ENCODE data around the gene CDK14.

Gene CDK14

DNA sequence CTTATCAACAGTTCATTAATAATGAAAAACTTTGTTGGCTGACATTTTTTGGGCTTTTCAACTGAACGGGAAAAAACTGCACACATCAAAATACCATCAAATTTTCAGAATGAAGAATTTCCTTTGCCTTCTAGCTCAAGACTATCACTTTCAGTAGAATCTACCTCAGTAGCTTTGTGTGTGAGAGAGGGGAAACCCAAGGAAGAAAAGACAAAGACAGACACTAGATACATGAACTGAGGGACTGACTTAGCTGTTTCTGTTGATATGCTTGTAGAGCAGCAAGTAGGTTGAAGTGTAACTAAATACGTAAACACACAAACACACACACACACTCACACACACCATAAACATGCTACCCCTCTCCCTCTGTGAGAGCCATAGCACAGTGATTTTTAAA, 257.1 kb downstream of the CDK14 start:
- Histone ChIP-seq H3K27ac (no peak overlapping the region), H3K4me3 (no peak overlapping the region)

GRCh38 chr7:90856351-90857070, 260.4 kb downstream of the CDK14 start:
- H3K27ac ChIP-seq = no peak overlapping the region

DNA sequence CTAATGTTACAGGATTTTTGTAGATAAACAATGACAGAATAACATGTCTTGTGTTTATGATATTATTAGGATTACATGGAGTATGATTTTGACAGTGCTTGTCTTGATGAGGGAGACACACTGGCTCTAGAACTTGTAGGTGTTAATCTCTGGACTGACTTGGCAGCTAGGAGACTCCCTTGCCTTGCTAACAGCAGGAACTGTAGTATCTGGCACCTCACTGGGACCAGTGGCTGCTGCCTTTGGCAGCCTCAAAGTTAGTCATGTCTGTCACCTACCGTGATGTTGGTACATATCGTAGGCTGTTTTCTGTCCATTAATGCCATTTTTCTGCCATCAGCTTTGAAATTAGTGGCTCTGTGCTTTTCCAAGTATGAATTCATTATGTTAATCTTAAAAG, 261.5 kb downstream of the CDK14 start:
- H3K4me3 ChIP-seq = no peak overlapping the region
- H3K27ac ChIP-seq = no peak overlapping the region

More at GRCh38 chr7:90856351-90857070, 260.4 kb downstream of the CDK14 start:
- H3K4me3 ChIP-seq = no peak overlapping the region

DNA sequence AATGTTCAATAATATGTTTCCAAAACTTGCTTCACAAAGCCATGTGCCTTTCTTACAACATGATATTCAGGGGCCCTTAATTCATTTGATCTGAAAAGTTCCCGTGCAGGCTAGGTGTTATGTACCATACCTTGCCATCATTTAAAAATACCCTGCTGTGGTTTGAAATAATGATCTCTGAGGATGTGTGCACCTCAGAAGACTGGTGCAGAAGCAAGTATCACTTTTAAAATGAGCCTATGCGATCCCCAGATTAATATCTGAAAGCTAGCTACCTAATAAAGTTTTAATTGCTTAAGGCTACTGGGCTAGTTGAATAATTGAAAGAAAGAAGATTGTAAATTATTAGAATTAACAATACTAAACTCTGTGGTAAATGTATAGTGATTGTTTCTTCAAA, 262.4 kb downstream of the CDK14 start:
- Histone ChIP-seq H3K4me3 (no peak overlapping the region), H3K27ac (no peak overlapping the region)

DNA sequence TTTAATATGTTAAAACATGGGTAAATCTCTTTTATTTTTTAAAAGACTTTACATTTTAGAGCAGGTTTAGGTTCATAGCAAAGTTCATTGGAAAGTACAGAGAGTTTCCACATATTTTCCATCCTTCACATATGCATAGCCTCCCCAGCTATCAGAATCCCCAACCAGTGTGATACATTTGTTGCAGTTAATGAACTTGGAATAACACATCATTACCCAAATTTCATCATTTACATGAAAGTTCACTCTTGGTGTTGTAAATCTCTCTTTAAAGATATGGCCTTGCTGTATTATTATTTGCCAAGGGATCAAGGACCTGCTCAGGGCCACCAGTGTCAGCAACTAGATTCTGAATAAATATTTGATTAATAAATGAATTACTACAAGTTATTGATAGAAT, 263.4 kb downstream of the CDK14 start:
- Histone ChIP-seq H3K27ac (no peak overlapping the region), H3K4me3 (no peak overlapping the region)

DNA sequence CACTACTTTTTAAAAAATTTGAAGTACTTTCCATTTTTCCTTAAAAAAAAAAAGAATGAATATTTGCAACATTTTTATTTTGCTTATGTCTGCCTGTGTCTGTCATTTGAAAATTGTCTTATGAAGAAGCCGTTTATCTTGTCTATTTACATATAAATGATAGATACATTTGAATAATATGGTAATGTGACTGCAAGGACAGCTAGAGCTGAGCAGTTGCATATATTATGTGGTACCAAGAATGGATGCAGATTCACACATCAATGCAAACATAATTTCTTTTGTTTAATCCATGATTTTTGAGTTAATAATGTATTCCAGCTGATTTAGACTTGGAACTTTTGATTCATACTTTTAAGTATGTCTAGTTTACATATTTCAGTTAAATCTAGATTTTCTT, 268.0 kb downstream of the CDK14 start:
- Histone ChIP-seq H3K27ac (no peak overlapping the region), H3K4me3 (no peak overlapping the region)

- Histone ChIP-seq H3K27ac (no peak overlapping the region), H3K4me3 (no peak overlapping the region)
These were observed 273.2 kb downstream of the CDK14 start for GRCh38 chr7:90869335-90869734.

DNA sequence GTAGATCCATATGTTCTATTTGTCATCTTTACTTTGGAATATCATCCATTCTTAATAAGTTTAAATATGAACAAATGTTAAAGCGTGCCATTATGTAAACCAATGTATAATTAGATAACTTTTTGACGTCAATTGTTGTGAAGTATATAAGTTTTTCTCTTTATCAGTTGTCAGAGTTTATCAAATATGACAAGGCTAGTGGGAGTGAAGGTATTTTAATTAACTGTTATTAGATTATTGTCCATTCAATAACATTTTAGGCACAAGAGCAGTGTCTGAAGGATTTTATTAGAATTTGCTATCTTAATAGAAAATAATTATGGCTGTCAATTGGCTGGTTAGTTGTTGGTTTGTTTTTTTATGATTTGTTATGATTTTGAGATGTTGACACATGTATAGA, 280.6 kb downstream of the CDK14 start:
- no peak overlapping the region for H3K4me3 ChIP-seq
- H3K27ac ChIP-seq = no peak overlapping the region

GRCh38 chr7:90877201-90877600, 281.1 kb downstream of the CDK14 start:
- Histone ChIP-seq H3K27ac (peak overlapping the region in 1 of 21 experiments; percentile 17), H3K4me3 (no peak overlapping the region)

GRCh38 chr7:90879924-90880323, 283.8 kb downstream of the CDK14 start:
- H3K27ac ChIP-seq = no peak overlapping the region
- no peak overlapping the region for H3K4me3 ChIP-seq

GRCh38 chr7:90886416-90886815, 290.3 kb downstream of the CDK14 start:
- no peak overlapping the region for H3K4me3 ChIP-seq
- H3K27ac ChIP-seq = no peak overlapping the region

GRCh38 chr7:90889210-90889609, 293.1 kb downstream of the CDK14 start:
- no peak overlapping the region for H3K4me3 ChIP-seq
- no peak overlapping the region for H3K27ac ChIP-seq

- Histone ChIP-seq H3K4me3 (no peak overlapping the region), H3K27ac (no peak overlapping the region)
These were observed 293.5 kb downstream of the CDK14 start for GRCh38 chr7:90889644-90890043.

- H3K4me3 ChIP-seq = no peak overlapping the region
- H3K27ac ChIP-seq = no peak overlapping the region
These were observed 295.4 kb downstream of the CDK14 start for GRCh38 chr7:90891529-90891928.

- Histone ChIP-seq H3K4me3 (no peak overlapping the region), H3K27ac (no peak overlapping the region)
These were observed 296.1 kb downstream of the CDK14 start for GRCh38 chr7:90892213-90892612.

DNA sequence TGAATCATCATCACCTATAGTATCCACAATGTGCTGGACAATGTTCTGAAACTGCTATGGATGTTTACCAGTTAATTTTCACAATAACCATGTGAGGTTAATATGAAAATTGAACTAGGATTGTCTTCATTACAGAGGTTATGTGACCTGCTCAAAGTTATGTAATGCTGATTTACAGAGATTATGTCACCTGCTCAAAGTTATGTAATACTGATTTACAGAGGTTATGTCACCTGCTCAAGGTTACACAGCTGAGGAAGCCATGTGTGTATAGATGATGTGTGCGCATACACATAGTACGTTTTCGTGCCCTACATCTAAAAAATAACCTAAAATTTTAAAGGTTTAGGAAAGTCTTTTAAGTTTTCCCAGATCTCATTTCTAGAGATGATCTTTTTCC, 298.0 kb downstream of the CDK14 start:
- no peak overlapping the region for H3K27ac ChIP-seq
- no peak overlapping the region for H3K4me3 ChIP-seq

DNA sequence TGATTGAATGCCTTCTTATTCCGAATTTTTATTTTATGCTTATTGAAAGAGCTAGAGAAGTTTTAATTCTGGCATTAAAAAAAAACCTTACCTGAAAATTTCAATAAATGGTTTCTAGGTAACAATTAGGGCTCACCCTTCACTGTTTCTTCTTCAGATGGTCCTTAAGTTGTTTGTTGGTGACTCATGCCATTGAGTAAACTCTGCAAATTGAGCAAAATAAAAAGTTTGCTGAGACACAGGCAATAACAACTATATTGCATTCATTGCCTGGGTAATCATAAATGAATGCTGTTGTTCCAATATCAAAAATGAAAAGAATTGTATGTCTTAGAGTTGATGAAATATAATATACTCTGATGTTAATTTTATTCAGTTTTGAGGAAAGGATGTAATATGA, 300.3 kb downstream of the CDK14 start:
- H3K27ac ChIP-seq = no peak overlapping the region
- no peak overlapping the region for H3K4me3 ChIP-seq

DNA sequence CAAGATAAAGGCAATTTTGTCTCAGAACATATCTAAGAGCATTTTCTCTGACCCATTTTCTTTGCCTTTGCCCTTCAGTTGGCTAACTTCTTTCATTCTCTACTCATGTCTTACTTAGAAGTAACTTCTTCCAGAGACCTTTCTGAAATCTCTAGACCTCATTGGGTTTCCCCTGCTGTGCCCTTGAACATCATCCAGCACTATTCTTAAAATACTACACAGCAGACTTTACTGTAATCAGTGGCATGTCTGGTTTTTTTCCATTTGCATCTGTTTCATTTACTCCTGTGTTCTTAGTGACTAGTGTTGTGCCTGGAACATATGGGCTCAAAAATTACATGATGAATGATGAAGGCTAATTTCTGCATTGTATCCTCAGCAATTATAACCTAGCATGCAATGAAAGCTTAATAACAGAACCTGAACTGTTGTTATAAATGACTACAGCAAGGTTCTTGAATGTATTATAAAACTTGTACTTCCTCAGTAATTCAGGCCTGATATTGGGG, 301.9 kb downstream of the CDK14 start:
- H3K27ac ChIP-seq = no peak overlapping the region
- H3K4me3 ChIP-seq = no peak overlapping the region

DNA sequence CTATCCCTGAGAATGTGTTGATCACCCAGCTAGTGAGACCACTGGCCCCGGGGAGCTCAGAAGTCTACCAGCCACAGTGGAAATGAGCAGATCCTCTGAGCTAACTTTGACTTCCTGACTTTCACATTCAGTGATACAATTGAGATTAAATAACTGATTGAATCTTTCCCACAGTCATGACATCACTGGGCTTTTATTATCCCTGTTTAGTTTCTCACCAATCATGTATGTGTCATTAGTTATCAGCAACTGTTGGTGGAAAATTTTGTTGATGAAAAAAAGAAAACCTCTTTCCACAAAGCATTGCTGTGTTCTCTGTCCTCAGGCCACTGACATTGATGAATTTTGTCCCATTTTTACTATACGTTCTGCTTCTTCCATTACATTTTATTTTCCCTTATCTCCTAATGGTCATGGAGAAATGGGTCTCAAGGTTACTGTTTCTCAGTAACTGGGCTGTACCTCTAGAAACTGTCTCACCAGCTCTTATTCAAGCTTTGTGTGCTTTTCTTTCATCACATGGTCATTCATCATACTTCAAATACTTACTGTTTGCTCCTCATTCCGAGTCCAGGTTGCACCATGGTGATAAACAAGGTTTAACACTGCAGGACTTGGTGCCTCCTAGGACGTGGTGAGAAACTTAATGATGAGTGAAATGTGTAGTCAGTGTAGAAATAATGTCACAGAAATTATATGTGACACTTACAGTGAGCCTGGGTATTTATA, 304.7 kb downstream of the CDK14 start:
- no peak overlapping the region for H3K4me3 ChIP-seq
- no peak overlapping the region for H3K27ac ChIP-seq

DNA sequence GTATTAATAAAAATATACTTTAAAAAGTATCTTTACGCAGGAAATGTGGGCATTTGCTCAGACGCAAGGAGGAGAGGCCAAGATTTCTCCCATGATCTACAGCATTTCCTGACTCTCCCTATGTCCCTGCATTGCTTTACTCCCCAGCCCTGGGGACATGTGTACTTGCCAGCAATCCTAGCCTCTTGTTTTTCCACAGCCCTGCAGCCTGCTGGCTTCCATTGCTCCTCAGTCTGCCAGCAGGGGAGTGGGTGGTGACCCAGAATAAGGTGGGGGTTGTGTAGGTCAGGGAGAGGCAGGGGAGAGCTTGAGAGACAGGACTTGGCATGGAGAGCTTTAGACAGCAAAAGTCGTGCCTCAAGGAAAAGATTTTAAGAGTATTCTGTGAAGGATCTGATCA, 307.7 kb downstream of the CDK14 start:
- H3K4me3 ChIP-seq = no peak overlapping the region
- H3K27ac ChIP-seq = no peak overlapping the region

DNA sequence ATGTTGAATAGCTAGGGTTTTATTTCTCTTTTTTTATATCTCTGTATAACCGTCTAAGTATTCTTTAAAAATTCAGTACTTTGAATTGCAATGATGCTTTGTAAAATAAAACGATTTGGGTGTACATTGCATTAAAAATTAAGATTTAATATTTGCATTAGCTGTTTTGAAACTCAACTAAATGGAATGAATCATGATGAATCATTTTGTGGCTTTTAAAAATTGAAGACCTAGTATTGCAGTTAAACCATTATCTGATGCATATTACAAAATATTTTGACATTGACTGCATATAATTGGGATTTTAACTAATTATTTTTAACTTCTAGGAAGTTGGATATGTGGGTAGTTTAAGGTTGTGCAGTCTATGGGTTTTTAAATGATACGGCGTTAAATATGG, 314.0 kb downstream of the CDK14 start:
- Histone ChIP-seq H3K4me3 (no peak overlapping the region), H3K27ac (no peak overlapping the region)
